Stimulated activated naive CD4-positive, alpha-beta T cell (primary cell): ENCODE measurements around the gene ZNF69.
"Not testable (repeated sequence)": the region's sequence is repeated elsewhere in the genome, so short reads cannot be mapped to it uniquely, and the experiment has no call there.

Experiments
- DNase-seq, 6 experiments: peaks; one replicate each; lab custom pipeline; 2025; lab: John Stamatoyannopoulos, UW

The ZNF69 gene

GRCh38 chr19:11887611-11888531, at the start of gene ZNF69:
Gene ZNF69 (plus strand): TSS chr19:11887782. CDS start chr19:11887924, 142 bp downstream.
- peak; percentile 33 to 77 (median 57) for DNase-seq

- no peak for DNase-seq
Measured at GRCh38 chr19:11843722-11844121, 43.9 kb upstream of the ZNF69 start.

DNA sequence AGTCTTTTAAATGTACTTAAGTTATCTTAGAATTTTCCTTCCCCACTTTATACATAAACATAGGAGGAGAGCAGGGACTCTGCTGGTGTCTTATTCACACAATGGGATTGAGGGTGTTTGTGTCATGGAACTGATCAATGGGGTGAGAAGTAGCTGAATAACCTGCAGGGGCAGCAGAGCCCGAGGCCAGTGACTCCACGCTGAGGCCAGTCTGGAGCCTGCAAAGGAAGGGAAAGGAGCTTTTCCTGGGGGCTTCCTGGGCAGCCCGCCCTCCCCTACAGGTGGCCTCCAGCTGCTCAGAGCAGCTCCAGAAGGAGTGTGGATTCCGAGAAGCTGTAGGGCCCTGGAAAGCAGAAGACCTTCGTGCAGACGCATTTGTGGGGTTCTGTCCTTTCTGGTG, 40.0 kb upstream of the ZNF69 start:
- DNase-seq, result not testable (repeated sequence)

DNA sequence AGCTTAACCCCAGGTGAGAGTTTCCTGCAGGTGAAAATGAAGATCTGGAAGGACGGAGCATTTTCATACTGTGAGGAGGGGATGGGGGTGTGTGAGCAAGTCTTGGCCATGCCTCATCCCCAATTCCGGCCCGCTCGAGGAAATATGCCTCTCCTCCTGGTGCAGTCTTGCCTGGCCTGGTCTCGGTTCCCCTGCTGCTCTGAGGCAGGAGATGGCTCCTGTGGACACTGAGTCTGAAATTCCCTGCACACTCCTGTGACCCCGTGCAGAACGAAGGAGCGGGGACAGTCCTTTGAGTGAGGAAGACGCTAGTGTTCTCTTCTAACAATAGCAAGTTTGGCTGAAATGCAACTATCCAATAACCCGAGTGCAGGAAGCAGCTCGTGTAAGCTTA, 39.4 kb upstream of the ZNF69 start:
- no peak for DNase-seq

DNA sequence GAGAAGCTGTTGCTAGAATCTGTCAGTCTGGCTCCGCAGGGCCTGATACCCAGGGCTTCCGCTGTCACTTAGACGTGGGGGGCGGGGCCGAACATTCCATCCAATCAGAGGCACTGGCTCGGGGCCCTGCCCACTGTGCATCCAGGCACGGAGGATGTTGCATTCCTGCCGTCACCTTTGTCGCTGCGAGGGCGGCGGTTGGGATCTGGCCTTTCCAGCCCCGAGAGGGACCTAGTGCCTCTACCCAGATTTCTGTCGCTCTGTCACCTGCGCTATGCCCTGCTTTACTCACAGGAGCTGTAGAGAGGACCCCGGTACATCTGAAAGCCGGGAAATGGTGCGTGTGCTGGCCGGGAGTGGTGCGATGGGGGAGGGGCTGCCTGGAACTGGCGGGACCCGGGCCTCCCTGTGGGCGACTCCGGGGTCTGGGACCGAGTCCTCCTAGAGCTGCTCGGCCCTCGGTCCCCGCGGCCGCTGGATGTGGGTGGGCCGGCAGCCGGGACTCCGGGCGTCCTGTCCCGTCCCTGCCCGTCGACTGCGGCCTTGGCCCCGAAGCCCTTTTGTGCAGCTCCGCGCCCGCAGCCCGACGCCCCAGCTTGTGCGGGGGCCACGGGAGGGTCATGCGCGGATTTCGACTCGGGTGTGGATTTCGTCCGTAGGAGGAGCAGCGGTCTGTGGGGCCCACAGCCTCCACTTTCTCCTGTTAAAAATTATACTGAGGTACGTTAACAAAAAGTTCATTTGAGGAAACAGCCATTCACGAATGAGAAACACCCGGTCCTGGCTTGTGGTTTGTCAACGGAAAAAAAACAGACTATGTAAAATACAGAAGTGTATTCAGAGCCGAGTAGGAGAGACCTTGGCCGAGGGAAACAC, 38.8 kb upstream of the ZNF69 start, which contains the start of gene ZNF439:
Gene ZNF439 (plus strand): TSS at position 133 of the 876 bp plus-strand sequence. CDS start 142 bp downstream, at position 275.
- peak; percentile 83 to 91 (median 86) for DNase-seq

- not testable (repeated sequence) for DNase-seq
Measured at GRCh38 chr19:11850289-11850688, 37.3 kb upstream of the ZNF69 start.

DNA sequence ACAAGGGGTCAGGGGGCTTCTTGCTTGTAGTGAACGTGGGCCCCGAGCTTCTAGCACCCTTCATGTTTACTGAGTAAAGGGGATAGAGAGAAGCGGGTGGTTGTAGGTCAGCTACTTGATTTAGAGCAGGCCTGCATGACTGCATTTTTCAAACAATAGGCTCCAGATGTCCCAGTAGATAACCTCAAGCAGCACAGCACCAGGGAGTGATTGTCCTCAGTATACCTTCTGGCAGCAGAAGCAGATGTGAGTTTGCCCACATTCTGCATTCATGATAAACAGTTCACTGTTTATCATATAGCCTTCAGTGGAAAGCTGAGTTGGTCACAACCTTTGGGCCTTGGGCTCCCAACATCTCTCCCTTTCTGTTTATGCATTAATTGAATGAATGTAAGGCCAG, 34.2 kb upstream of the ZNF69 start:
- DNase-seq, result no peak

DNA sequence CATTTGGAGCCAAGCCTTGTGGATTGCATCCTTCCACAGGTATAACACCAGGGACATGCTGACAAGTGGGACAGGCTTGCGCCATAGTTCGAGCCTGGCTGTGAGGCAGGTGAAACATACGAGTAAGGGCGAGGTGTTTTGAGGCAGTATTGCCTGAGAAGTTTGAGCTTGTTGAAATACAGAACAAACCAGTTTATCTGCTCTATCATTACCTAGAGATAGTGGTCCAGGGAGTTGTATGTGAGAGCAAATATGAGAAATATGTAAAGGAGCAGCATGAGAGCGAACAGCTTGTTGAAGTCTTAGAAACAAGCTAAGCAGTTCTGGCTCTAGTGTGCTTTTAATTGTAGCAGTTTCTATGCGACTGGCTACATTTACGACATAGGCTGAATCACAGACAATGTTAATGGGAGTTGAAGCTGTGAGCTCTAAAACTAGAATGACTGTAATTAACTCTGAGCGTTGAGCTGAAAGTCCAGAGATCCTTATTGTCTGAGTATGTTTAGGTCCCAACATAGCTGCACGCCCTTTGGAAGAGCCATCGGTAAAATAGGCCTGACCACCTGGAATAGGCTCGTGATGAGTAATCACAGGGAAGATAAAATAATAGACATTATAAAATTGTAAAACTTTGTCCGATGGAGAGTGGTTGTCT, 30.9 kb upstream of the ZNF69 start:
- no peak for DNase-seq

- DNase-seq, result no peak
Measured at GRCh38 chr19:11860721-11861120, 26.9 kb upstream of the ZNF69 start.

DNA sequence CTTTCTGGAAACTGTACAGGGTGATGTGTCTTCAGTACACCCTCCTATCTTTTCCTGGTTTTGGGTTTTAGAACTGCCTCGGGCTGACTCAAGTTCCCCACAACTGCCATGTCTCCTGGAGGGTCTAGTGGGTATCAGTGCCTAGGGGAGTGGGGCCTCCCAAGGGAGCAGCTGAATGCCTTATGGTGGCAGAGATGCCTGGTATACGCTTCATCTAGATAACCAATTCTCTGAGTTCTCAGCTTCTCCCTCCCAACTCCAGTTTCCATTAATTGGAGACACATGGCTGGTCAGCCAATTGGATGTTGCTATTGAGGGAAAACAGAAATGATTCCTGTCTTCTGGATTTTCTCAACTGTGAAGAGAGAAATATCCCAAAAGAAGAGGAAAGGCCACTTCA, 26.3 kb upstream of the ZNF69 start:
- DNase-seq, result no peak

DNA sequence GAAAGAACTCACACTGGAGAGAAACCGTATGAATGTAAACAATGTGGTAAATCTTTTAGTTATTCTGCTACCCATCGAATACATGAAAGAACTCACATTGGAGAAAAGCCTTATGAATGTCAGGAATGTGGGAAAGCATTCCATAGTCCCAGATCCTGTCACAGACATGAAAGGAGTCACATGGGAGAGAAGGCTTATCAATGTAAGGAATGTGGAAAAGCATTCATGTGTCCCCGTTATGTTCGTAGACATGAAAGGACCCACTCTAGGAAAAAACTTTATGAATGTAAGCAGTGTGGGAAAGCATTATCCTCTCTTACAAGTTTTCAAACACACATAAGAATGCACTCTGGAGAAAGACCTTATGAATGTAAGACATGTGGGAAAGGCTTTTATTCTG, 19.8 kb upstream of the ZNF69 start:
- DNase-seq, result not testable (repeated sequence)

GRCh38 chr19:11868188-11868587, 19.4 kb upstream of the ZNF69 start:
- DNase-seq, result no peak

GRCh38 chr19:11872624-11873023, 15.0 kb upstream of the ZNF69 start:
- no peak for DNase-seq

GRCh38 chr19:11873762-11874161, 13.8 kb upstream of the ZNF69 start:
- DNase-seq, result no peak

GRCh38 chr19:11879687-11880266, 7.8 kb upstream of the ZNF69 start:
- DNase-seq, result peak in 3 of 6 experiments; percentile 3 to 14 (median 8)

DNA sequence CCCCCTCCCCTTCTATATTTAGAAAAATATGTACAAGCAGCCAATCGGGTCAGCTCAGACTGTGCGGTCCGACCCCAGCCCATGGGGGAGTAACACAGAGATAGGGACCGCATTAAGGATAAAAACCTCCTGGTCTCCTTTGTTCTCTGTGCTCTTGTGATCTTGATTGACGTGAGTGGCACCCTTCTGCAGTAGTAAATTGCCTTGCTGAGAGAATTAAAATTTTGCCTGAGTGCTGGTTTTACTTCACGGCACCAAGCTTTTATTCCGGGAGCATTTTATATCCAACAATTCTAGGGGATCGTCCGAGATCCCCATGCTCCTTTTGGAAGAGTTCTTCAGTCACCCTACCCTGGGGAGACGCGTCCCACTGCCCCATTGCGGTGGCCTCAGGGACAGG, 7.0 kb upstream of the ZNF69 start:
- no peak for DNase-seq

- DNase-seq, result peak; percentile 13 to 75 (median 46)
Measured at GRCh38 chr19:11881151-11881800, 6.3 kb upstream of the ZNF69 start.

GRCh38 chr19:11882606-11883005, 5.0 kb upstream of the ZNF69 start:
- no peak for DNase-seq

GRCh38 chr19:11887234-11887610, 360 bp upstream of the ZNF69 start:
- no peak for DNase-seq

GRCh38 chr19:11889901-11890300, 2.3 kb downstream of the ZNF69 start:
- not testable (repeated sequence) for DNase-seq

GRCh38 chr19:11890634-11891033, 3.1 kb downstream of the ZNF69 start:
- no peak for DNase-seq
